Nasal cavity respiratory epithelium epithelial cell of viscerocranial mucosa (primary cell): ENCODE measurements around the gene OR2T1. TPM values are rescaled to one million over a fixed set of nuclear protein-coding genes. Genes with fewer than 3 reads are reported as not detected.

Source experiments
- total RNA-seq: library from RNA; depleted of rRNA; stranded (reverse); fragments of >200 nt; gene quantifications from 2 replicates; pipeline ENCODE4 v1.2.3, GENCODE V29; 2014

The OR2T1 gene
- total RNA-seq = not detected in 2 replicates

GRCh38 chr1:248402748-248403147, at the start of gene OR2T1:
Gene OR2T1 (plus strand): TSS chr1:248403048. CDS start chr1:248406148, 3,100 bp downstream.

GRCh38 chr1:248361121-248361715, 41.6 kb upstream of the OR2T1 start, which contains the start of gene OR2T4:
Gene OR2T4 (plus strand): TSS chr1:248361665. CDS start chr1:248361665, 0 bp downstream.

GRCh38 chr1:248375446-248375845, 27.4 kb upstream of the OR2T1 start, which contains the start of gene OR2T6:
Gene OR2T6 (plus strand): TSS chr1:248375746. CDS start chr1:248387609, 11,863 bp downstream.

GRCh38 chr1:248445399-248445798, 42.6 kb downstream of the OR2T1 start, which contains the start of gene OR2T2:
Gene OR2T2 (plus strand): TSS chr1:248445637. CDS start chr1:248452798, 7,161 bp downstream.

Other genes with a start within 250 kb of the OR2T1 start
- not detected in 2 replicates for gene OR2M2, start 228.2 kb upstream of the OR2T1 start, total RNA-seq
- gene OR2M3, start 205.8 kb upstream of the OR2T1 start, total RNA-seq = not detected in 2 replicates
- gene OR2M4, start 171.6 kb upstream of the OR2T1 start, total RNA-seq = not detected in 2 replicates
- not detected in 2 replicates for gene OR2T33, start 125.1 kb upstream of the OR2T1 start, total RNA-seq
- gene OR2T12, start 99.6 kb upstream of the OR2T1 start, total RNA-seq = not detected in 2 replicates
- gene OR2M7, start 78.5 kb upstream of the OR2T1 start, total RNA-seq = not detected in 2 replicates
- not detected in 2 replicates for gene OR14C36, start 54.3 kb upstream of the OR2T1 start, total RNA-seq
- gene OR2T4, start 41.4 kb upstream of the OR2T1 start, total RNA-seq = not detected in 2 replicates
- not detected in 2 replicates for gene OR2T6, start 27.3 kb upstream of the OR2T1 start, total RNA-seq
- not detected in 2 replicates for gene OR2T2, start 42.6 kb downstream of the OR2T1 start, total RNA-seq
- gene OR2T3, start 70.3 kb downstream of the OR2T1 start, total RNA-seq = not detected in 2 replicates
- not detected in 2 replicates for gene OR2T5, start 85.5 kb downstream of the OR2T1 start, total RNA-seq
- not detected in 2 replicates for gene OR2G6, start 105.0 kb downstream of the OR2T1 start, total RNA-seq
- gene OR2T29, start 159.7 kb downstream of the OR2T1 start, total RNA-seq = not detected in 2 replicates
- gene OR2T34, start 171.7 kb downstream of the OR2T1 start, total RNA-seq = not detected in 2 replicates
- not detected in 2 replicates for gene OR2T10, start 194.7 kb downstream of the OR2T1 start, total RNA-seq
- not detected in 2 replicates for gene OR2T11, start 232.0 kb downstream of the OR2T1 start, total RNA-seq
- gene OR2T35, start 242.2 kb downstream of the OR2T1 start, total RNA-seq = not detected in 2 replicates